GM23248 (cell line): Measurements from ENCODE around the gene TEAD4.

ENCODE experiments used
- EZH2 ChIP-seq: fragments of 200-600 bp; sonication (generic); IDR thresholded peaks from 2 replicates; pipeline ENCODE4 v1.6.1; 2018; ENCODE audit warnings: antibody characterized with exemption, mild to moderate bottlenecking; ENCODE audit not compliant: insufficient read depth, poor library complexity, severe bottlenecking
- EZH2phosphoT487 ChIP-seq: fragments of 200-600 bp; sonication (generic); IDR thresholded peaks from 2 replicates; pipeline ENCODE4 v1.6.1; 2018; ENCODE audit warnings: antibody characterized with exemption, moderate library complexity, mild to moderate bottlenecking, low read depth; ENCODE audit not compliant: insufficient read depth

GRCh38 chr12:2957816-2958431, 1.3 kb upstream of the TEAD4 start:
- TF ChIP-seq EZH2phosphoT487, result no peak
- no peak for TF ChIP-seq EZH2
